ENCODE measurements around the gene ZHX3. TPM values are rescaled to one million over a fixed set of nuclear protein-coding genes. Genes with fewer than 3 reads are reported as not detected.

ZHX3 gene
- total RNA-seq, 1 experiment from 2014 or later = 22.7 TPM

- TF ChIP-seq CTCF (IDR thresholded peaks at IDR 0.05; ENCODE audit: unreplicated experiment) = no peak
- Mint-ChIP-seq H3K4me3 (ENCODE audit: low read depth, unreplicated experiment) (no peak overlapping the region), H3K27ac (ENCODE audit: unreplicated experiment) (no peak overlapping the region), H3K27me3 (ENCODE audit: unreplicated experiment) (peaks cover 80% of the 10 kb centered on the region), H3K9me3 (ENCODE audit: low read depth, unreplicated experiment) (no peaks in the 10 kb centered on the region), H3K36me3 (ENCODE audit: insufficient read depth, unreplicated experiment) (peaks cover 4% of the 10 kb centered on the region), H3K4me1 (ENCODE audit: low read depth, unreplicated experiment) (no peaks in the 10 kb centered on the region)
- BruUV-seq (replicated peaks) = no TSS peak
- CTCF ChIA-PET = no interaction called here
- no peak for DNase-seq
- intact Hi-C loops (cut with micrococcal nuclease; ENCODE audit: unreplicated experiment) = no loop called here
Observed at GRCh38 chr20:41365777-41366545, 48.4 kb upstream of the ZHX3 start.

DNA sequence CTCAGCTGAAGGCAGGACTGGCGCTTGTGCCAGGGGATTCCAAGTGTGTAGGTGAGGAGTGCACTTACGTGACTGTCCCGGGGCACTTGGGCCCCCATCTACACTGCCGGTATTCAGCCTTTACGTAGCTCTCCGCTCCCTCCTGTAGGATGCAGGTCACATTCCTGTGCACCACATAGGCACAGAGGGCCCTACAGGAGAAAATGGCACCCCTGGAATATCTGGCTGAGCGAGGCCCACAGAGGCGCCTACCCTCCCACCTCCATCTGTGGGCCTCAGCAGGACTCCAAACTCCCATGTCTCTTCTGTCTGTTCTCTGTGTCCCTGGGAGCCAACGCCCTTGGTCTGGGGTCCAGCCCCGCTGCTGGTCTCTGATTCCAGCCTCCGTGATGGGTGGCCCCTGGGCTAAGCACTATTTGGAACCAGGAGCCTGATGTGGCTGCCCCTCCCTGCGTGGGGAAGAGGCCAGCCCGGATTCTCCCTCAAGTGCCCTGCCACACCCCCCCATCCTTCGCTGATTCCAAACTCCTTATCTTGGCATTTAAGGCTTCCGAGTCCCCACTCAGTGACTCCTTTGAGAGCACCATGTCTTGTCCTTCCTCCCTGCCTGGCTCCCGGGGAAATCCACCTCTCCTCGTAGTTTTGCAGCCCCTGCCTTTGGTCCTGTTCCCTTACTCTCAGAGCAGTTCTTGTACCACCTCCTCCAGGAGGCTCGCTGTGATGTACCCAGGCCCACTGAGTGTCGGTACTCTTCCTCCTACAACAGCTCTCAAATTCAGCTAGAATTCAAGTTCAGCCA is 47.6 kb upstream of the ZHX3 start:
- peaks cover 72% of the 10 kb centered on the region for H3K27me3 Mint-ChIP-seq (ENCODE audit: unreplicated experiment)
- H3K27ac Mint-ChIP-seq (ENCODE audit: unreplicated experiment) = no peak overlapping the region
- peaks cover 4% of the 10 kb centered on the region for H3K36me3 Mint-ChIP-seq (ENCODE audit: insufficient read depth, unreplicated experiment)
- CTCF ChIA-PET = interaction anchor here (0.6 kb wide), 1 partner anchor 25 kb away, joined by 10 read pairs; no protein-coding TSS in a partner anchor
- no peak for TF ChIP-seq CTCF (IDR thresholded peaks at IDR 0.05; ENCODE audit: unreplicated experiment)
- no TSS peak for BruUV-seq (replicated peaks)
- no peak overlapping the region for H3K4me3 Mint-ChIP-seq (ENCODE audit: low read depth, unreplicated experiment)
- no peaks in the 10 kb centered on the region for H3K4me1 Mint-ChIP-seq (ENCODE audit: low read depth, unreplicated experiment)
- no peak for DNase-seq
- no peaks in the 10 kb centered on the region for H3K9me3 Mint-ChIP-seq (ENCODE audit: low read depth, unreplicated experiment)
- intact Hi-C loops (cut with micrococcal nuclease; ENCODE audit: unreplicated experiment) = no loop called here

GRCh38 chr20:41364236-41364855 is 46.8 kb upstream of the ZHX3 start:
- CTCF ChIA-PET = no interaction called here
- intact Hi-C loops (cut with micrococcal nuclease; ENCODE audit: unreplicated experiment) = no loop called here
- no peaks in the 10 kb centered on the region for H3K4me1 Mint-ChIP-seq (ENCODE audit: low read depth, unreplicated experiment)

More at GRCh38 chr20:41364236-41364855, 46.8 kb upstream of the ZHX3 start:
- H3K36me3 Mint-ChIP-seq (ENCODE audit: insufficient read depth, unreplicated experiment) = peaks cover 4% of the 10 kb centered on the region
- no peaks in the 10 kb centered on the region for H3K9me3 Mint-ChIP-seq (ENCODE audit: low read depth, unreplicated experiment)
- peaks cover 64% of the 10 kb centered on the region for H3K27me3 Mint-ChIP-seq (ENCODE audit: unreplicated experiment)
- no peak for TF ChIP-seq CTCF (IDR thresholded peaks at IDR 0.05; ENCODE audit: unreplicated experiment)
- no peak for DNase-seq
- no peak overlapping the region for H3K4me3 Mint-ChIP-seq (ENCODE audit: low read depth, unreplicated experiment)
- H3K27ac Mint-ChIP-seq (ENCODE audit: unreplicated experiment) = no peak overlapping the region
- BruUV-seq (replicated peaks) = no TSS peak
